Activated T-helper 9 cell treated with anti-CD3 and anti-CD28 coated beads, Interleukin-2, amount 50 U/mL, for 16 hours (primary cell): ENCODE results near the gene HUS1.
"Not testable (repeated sequence)": the region's sequence is repeated elsewhere in the genome, so short reads cannot be mapped to it uniquely, and the experiment has no call there.

Experiments
- DNase-seq: peaks from one replicate; pipeline ENCODE4 v3.0.0-alpha.2; 2020; ENCODE audit warnings: low read depth

Gene HUS1

DNA sequence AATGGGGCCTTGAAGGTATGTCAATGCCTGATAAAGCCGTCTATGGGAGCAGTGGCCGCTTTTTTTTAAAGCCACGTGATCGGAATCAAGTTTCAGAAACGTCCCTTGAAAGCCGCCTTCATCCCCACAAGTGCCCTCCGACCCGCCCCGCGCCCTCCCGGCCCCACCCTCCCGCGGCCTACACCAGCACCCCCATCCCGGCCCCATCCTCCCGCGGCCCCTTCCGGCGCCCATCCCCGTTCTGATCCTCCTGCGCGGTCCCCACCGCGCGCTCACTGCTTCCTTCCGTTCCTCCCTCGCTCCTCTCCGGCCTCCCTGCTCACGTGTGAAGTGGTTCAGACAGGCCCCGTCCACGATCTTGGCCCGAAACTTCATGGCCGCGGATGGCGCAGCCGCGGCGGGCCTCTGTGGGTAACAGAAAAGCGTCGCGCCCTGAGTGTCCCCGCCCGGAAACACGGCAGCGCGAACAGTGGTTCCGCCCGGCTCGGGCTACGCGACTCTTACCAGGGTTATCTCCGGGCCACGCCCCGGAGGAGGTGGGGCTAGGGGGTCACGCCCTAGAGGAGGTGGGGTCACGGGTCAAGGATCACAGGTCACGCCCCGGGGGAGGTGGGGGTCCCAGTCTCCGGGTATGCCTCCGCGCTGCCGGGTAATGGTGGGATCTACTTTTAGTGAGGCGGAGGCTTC is at the start of gene HUS1:
TSS of gene HUS1 (minus strand) at position 471 of the 687 bp plus-strand sequence. CDS start at position 375, 96 bp downstream.
- DNase-seq, result peak; percentile 87

DNA sequence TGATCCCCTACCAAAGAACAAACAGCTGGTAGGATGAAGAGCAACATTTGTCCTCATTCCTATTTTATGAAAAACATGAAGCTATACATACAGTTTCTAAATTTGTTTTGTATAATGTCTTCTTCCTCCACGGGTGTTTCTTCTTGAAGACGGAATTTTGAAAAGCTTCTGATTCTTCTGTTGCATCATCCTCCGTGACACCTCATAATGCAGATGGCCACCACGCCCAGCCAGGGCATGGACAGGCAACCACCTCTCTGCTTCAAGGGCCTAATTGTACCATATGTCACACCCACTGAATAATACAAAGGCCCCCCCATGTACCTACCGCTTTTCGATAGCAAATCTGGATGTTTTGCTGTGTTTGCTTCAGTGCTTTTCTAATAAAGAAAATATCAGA is 49.5 kb upstream of the HUS1 start, which contains the start of gene SUN3:
TSS of gene SUN3 (minus strand) at position 170 of the 400 bp plus-strand sequence. CDS start at position 1, 169 bp downstream.
- no peak for DNase-seq

- no peak for DNase-seq
Measured at GRCh38 chr7:48025624-48026023, 46.2 kb upstream of the HUS1 start.

DNA sequence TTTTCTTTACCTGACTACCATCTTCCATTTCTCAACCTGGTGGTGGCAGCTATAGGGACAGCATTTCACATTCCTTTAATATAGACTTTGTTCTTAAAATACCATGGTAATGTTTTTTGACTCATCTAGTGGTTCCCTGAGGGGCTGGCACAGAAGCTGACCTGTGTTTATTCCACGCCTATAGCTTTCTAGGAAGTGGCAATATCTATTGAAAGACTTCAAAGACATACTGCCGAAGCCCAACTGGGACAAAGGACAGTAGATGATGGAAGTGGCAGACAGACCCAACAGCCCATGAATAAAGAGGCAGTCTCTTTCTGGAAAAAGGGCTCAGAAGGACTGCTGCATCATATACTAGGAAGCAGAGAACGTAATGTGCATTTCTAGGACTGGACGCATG is 38.3 kb upstream of the HUS1 start:
- no peak for DNase-seq

GRCh38 chr7:48016641-48017040 is 37.2 kb upstream of the HUS1 start:
- DNase-seq, result no peak

DNA sequence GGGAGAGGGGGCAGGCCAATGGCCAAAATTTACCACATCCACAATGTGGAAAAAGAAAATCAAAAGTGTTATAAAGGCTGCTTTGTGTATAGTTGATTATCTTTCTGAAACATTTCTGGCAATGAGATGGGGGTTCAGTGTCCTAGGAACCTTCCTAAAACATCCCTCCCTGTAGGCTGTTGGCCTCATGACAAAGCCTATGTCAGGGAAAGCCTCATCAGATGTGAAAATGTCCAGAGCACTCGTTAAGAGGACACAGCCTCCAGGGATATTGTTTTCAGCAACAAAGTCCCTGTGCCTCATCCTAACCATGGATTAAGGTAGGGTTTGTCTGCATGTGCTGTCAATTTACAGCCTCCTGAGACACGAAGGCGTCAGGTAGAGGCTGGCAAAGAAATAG is 32.5 kb upstream of the HUS1 start:
- DNase-seq, result no peak

GRCh38 chr7:48011323-48011722 is 31.9 kb upstream of the HUS1 start:
- DNase-seq, result no peak

- DNase-seq, result no peak
Measured at GRCh38 chr7:48009954-48010353, 30.5 kb upstream of the HUS1 start.

GRCh38 chr7:48009257-48009656 is 29.8 kb upstream of the HUS1 start:
- DNase-seq, result no peak

- no peak for DNase-seq
Measured at GRCh38 chr7:48006866-48007265, 27.5 kb upstream of the HUS1 start.

DNA sequence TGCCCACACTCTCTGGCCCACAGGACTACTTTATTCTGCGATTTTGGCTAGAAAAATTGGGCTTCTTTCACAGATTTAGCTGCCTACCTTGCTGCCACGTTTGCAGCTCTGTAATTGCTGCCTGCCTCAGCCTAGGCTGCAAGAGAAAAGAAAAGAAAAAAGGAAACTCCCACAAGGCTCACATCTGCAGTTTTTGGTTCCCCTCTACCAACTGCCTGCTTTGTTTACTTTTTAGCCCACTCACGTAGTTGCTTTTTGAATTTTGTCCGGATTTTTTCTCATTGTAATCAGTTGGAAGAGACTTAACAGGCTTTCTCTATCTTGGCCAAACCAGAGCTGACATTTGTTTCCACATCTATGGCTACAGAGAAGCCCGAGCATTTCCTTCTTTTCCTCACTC is 25.2 kb upstream of the HUS1 start:
- DNase-seq, result no peak

DNA sequence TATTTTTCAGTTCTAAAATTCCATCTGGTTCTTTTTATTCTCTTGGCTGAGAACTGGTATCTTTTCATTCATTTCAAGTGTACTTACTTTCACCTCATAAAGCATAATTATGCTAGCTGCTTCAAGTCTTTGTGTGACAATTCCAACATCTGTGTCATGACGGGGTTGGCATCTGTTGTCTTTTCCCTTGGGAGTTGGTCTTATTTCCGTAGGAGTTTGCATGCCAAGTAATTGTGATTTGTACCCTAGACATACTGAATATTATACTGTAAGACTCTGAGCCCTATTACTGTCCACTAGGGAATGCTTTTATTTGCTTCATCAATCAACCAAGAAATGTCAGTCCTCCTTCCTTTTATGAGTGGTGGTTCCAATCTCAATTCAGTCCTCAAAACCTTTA is 24.6 kb upstream of the HUS1 start:
- DNase-seq, result no peak

DNA sequence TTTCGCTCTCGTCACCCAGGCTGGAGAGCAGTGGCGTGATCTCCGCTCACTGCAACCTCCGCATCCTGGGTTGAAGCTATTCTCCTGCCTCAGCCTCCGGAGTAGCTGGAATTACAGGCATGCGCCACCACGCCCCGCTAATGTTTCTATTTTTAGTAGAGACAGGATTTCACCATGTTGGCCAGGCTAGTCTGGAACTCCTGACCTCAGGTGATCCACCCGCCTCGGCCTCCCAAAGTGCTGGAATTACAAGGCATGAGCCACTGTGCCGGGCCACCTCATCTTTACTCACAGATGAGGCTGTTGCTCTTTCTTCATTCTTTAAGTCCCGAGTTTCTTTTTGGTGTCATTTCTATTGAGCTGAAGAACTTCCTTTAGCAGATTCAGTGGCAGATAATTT is 20.7 kb upstream of the HUS1 start:
- not testable (repeated sequence) for DNase-seq

DNA sequence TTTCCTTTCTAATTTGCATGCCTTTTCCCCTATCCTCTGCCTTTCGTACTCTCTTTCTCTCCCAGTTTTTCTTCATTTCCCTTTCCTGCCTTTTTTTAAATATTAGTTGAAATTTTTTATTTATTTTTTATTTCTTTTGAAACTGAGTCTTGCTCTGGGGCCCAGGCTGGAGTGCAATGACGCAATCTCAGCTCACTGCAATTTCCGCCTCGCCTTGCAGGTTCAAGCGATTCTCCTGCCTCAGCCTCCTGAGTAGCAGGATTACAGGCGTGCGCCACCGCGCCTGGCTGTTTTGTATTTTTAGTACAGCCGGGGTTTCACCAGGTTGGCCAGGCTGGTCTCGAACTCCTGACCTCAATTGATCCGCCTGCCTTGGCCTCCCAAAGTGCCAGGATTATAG is 20.0 kb upstream of the HUS1 start:
- DNase-seq, result no peak

DNA sequence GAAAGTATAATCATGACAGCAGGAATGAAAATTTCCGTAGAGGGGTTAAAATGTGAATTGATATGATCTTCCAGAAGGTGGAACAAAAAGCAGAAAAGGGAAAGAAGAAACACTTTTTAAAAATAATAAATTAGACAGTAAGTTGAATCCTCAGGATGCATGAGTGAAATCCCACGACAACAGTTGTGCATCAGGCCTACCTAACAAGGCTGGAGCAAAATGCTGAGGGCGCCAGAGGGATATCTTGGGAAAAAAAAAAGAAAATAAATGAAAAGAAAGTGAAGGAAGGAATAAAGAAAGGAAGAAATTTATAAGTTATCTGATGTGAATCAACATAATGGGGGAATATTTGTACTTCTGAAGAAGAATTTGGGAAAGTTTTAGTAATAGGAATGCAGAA is 13.0 kb upstream of the HUS1 start:
- DNase-seq, result no peak

- DNase-seq, result peak; percentile 78
Measured at GRCh38 chr7:47991741-47992311, 12.4 kb upstream of the HUS1 start.

GRCh38 chr7:47991270-47991669 is 11.9 kb upstream of the HUS1 start:
- no peak for DNase-seq

- DNase-seq, result no peak
Measured at GRCh38 chr7:47990592-47990991, 11.2 kb upstream of the HUS1 start.

DNA sequence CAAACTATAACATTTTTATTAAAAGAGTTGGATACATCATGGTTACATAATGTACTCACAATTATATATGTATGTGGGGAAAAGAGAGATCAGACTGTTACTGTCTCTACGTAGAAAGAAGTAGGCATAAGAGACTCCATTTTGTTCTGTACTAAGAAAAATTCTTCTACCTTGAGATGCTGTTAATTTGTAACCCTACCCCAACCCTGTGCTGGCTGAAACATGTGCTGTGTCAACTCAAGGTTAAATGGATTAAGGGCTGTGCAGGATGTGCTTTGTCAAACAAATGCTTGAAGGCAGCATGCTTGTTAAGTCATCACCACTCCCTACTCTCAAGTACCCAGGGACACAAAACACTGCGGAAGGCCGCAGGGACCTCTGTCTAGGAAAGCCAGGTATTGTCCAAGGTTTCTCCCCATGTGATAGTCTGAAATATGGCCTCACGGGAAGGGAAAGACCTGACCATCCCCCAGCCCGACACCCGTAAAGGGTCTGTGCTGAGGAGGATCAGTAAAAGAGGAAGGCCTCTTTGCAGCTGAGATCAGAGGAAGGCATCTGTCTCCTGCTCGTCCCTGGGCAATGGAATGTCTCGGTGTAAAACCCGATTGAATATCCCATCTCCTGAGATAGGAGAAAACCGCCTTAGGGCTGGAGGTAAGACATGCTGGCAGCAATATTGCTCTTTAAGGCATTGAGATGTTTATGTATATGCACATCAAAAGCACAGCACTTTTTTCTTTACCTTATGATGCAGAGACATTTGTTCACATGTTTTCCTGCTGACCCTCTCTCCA is 10.4 kb upstream of the HUS1 start:
- DNase-seq, result not testable (repeated sequence)

GRCh38 chr7:47988496-47989386 is 9.3 kb upstream of the HUS1 start:
- no peak for DNase-seq

DNA sequence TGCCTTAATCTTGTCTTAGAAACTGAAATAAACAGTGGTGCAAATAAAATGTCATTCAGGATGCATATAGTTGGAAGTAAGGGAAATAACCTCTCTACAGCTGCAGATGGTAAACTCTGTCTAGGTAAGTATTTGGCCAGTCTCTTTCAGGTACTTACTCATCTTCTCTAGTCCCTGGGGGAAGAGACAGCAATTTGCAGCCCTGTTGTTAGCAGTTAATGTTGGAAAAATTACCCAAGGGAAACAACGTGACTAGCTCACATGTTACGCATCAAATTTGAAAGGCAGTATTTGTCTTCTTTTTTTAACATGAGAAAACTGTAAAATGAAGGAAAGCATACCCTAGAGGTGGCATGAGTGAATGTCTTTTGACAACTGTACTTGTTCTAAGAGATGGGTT is 3.2 kb upstream of the HUS1 start:
- DNase-seq, result no peak

- not testable (repeated sequence) for DNase-seq
Measured at GRCh38 chr7:47980648-47981047, 1.2 kb upstream of the HUS1 start.
